HUES6 (cell line): Measurements from ENCODE around the gene GALR1.

Experiments
- H3K27ac ChIP-seq: 2 replicates; pipeline ENCODE4 v1.7.0; 2013; ENCODE audit warnings: low read depth, mild to moderate bottlenecking, low read length, inconsistent platforms
- H3K27me3 ChIP-seq: 2 replicates; pipeline ENCODE4 v1.6.1; 2013; ENCODE audit warnings: low read length; ENCODE audit not compliant: control insufficient read depth, insufficient read depth
- H3K36me3 ChIP-seq: 2 replicates; pipeline ENCODE4 v1.6.1; 2013; ENCODE audit warnings: low read length; ENCODE audit not compliant: control insufficient read depth, insufficient read depth
- H3K4me1 ChIP-seq: 2 replicates; pipeline ENCODE4 v1.6.1; 2013; ENCODE audit warnings: low read length; ENCODE audit not compliant: control insufficient read depth, insufficient read depth
- H3K4me3 ChIP-seq: 2 replicates; pipeline ENCODE4 v1.5.1; 2013; ENCODE audit warnings: low read depth, low read length
- H3K9ac ChIP-seq: one replicate; pipeline ENCODE4 v1.6.1; 2013; ENCODE audit warnings: mild to moderate bottlenecking, low read length
- H3K9me3 ChIP-seq: 2 replicates; pipeline ENCODE4 v1.6.1; 2013; ENCODE audit warnings: low read depth, low read length; ENCODE audit not compliant: control insufficient read depth, insufficient read depth

GALR1 gene

GRCh38 chr18:77321823-77322805 lies 72.5 kb downstream of the GALR1 start:
- H3K4me1 ChIP-seq = peaks cover 13% of the 10 kb centered on the region; the same call in 1 of the 2 replicates
- H3K27me3 ChIP-seq = no peaks in the 10 kb centered on the region
- no peak overlapping the region for H3K27ac ChIP-seq
- H3K36me3 ChIP-seq = no peaks in the 10 kb centered on the region
- H3K4me3 ChIP-seq = no peak overlapping the region
- no peaks in the 10 kb centered on the region for H3K9me3 ChIP-seq
- no peak overlapping the region for H3K9ac ChIP-seq

GRCh38 chr18:77323640-77324299 lies 74.1 kb downstream of the GALR1 start:
- H3K4me1 ChIP-seq = peaks cover 13% of the 10 kb centered on the region; the same call in 1 of the 2 replicates
- H3K9ac ChIP-seq = no peak overlapping the region
- no peaks in the 10 kb centered on the region for H3K36me3 ChIP-seq
- no peak overlapping the region for H3K4me3 ChIP-seq
- no peaks in the 10 kb centered on the region for H3K27me3 ChIP-seq
- H3K27ac ChIP-seq = no peak overlapping the region
- H3K9me3 ChIP-seq = no peaks in the 10 kb centered on the region
